PC-9 (cell line): ENCODE data around the gene VLDLR. TPM values are rescaled to one million over a fixed set of nuclear protein-coding genes. Genes with fewer than 3 reads are reported as not detected.

Experiments used
- BruUV-seq: library from RNA; stranded (reverse); fragments of 400-500 nt; replicated peaks from 2 replicates; lab custom pipeline; 2021; lab: Mats Ljungman, UMichigan
- CTCF ChIA-PET: fragments of 300-600 bp; sonication (Branson Sonifier 250); formaldehyde crosslinking; loops from one replicate; lab custom pipeline; 2022; ENCODE audit warnings: antibody characterized with exemption; lab: Charles Lee
- POLR2A ChIA-PET: fragments of 300-600 bp; sonication (Branson Sonifier 250); formaldehyde crosslinking; loops from one replicate; lab custom pipeline; 2022; ENCODE audit warnings: antibody characterized with exemption; ENCODE audit not compliant: unreplicated experiment; lab: Charles Lee
- DNase-seq, 2 experiments: peaks; one replicate each; pipeline versions ENCODE4 v3.0.0 to v3.0.0-alpha.2; 2015 to 2022; ENCODE audit warnings: mixed read lengths in 1 of 2
- H2AFZ ChIP-seq: fragments of 200-600 bp; sonication (generic); 2 replicates; pipeline ENCODE4 v1.8.1; 2017; ENCODE audit warnings: antibody characterized with exemption
- H3F3A ChIP-seq: fragments of 200-600 bp; sonication (generic); 2 replicates; pipeline ENCODE4 v1.8.1; 2017; ENCODE audit warnings: antibody characterized with exemption, mild to moderate bottlenecking, low read depth; ENCODE audit not compliant: insufficient read depth
- H3K27ac ChIP-seq: fragments of 200-600 bp; sonication (generic); 2 replicates; pipeline ENCODE4 v1.6.1; 2016; ENCODE audit warnings: mixed run types
- H3K27me3 ChIP-seq: fragments of 200-600 bp; sonication (generic); 2 replicates; pipeline ENCODE4 v1.6.1; 2016; ENCODE audit warnings: low read depth, mixed run types; ENCODE audit not compliant: insufficient read depth
- H3K36me3 ChIP-seq: fragments of 200-600 bp; sonication (generic); 2 replicates; pipeline ENCODE4 v1.6.1; 2016; ENCODE audit warnings: low read depth, mixed run types
- H3K4me1 ChIP-seq: fragments of 200-600 bp; sonication (generic); replicated peaks from 2 replicates; pipeline ENCODE4 v1.6.1; 2016; ENCODE audit warnings: mixed run types; ENCODE audit not compliant: insufficient read depth
- H3K4me2 ChIP-seq: fragments of 200-600 bp; sonication (generic); 2 replicates; pipeline ENCODE4 v1.6.1; 2017; ENCODE audit warnings: mixed run types
- H3K4me3 ChIP-seq: fragments of 200-600 bp; sonication (generic); 2 replicates; pipeline ENCODE4 v1.6.1; 2016; ENCODE audit warnings: mixed run types
- H3K79me2 ChIP-seq: fragments of 200-600 bp; sonication (generic); 2 replicates; pipeline ENCODE4 v1.6.1; 2017; ENCODE audit warnings: low read depth, mixed run types
- H3K9me2 ChIP-seq: fragments of 200-600 bp; sonication (generic); 2 replicates; pipeline ENCODE4 v1.8.1; 2017; ENCODE audit warnings: mild to moderate bottlenecking; ENCODE audit not compliant: insufficient read depth
- H3K9me3 ChIP-seq: fragments of 200-600 bp; sonication (generic); 2 replicates; pipeline ENCODE4 v1.8.1; 2016; ENCODE audit warnings: low read depth; ENCODE audit not compliant: insufficient read depth
- H4K20me1 ChIP-seq: fragments of 200-600 bp; sonication (generic); 2 replicates; pipeline ENCODE4 v1.8.1; 2017; ENCODE audit not compliant: insufficient read depth
- EZH2 ChIP-seq: fragments of 200-600 bp; sonication (generic); IDR thresholded peaks from 2 replicates; pipeline ENCODE4 v1.8.0; 2017; ENCODE audit warnings: antibody characterized with exemption, low read depth
- intact Hi-C: fragments of 100-400 bp; cut with micrococcal nuclease; formaldehyde crosslinking; loops from one replicate; pipeline ENCODE4 v1.10.0; 2022; ENCODE audit not compliant: unreplicated experiment
- total RNA-seq: library from RNA; stranded (reverse); gene quantifications from 2 replicates; pipeline ENCODE4 v1.2.3, GENCODE V29; 2021
- TF ChIP-seq, protein P1 (sequence below): fragments of 200-600 bp; sonication (generic); conservative IDR thresholded peaks from 2 replicates; pipeline ENCODE4 v1.6.1; 2017; ENCODE audit warnings: mixed run types, antibody characterized with exemption, mild to moderate bottlenecking, moderate library complexity

The VLDLR gene
- total RNA-seq, 1 experiment from 2014 or later = 8.1 TPM

DNA sequence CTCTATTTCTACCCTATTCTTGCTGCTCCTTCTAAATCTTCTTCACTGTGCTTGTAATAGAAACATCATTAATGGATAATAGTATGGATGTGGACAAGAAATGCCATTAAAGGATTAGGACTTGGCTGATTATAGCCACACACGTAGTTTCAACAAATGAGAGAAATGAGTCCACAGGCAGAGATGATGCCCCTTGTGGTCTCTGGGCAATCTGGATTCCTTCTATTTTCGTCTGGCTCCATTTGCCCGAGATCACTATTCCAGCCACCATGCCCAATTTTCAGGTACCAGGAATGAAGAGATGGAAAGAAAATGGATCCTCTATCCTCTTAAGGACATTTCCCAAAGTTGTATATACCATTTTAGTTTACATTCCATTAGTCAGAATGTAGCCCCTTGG is 13.2 kb downstream of the VLDLR start:
- H3K4me1 ChIP-seq = no peaks in the 10 kb centered on the region
- no TSS peak for BruUV-seq

DNA sequence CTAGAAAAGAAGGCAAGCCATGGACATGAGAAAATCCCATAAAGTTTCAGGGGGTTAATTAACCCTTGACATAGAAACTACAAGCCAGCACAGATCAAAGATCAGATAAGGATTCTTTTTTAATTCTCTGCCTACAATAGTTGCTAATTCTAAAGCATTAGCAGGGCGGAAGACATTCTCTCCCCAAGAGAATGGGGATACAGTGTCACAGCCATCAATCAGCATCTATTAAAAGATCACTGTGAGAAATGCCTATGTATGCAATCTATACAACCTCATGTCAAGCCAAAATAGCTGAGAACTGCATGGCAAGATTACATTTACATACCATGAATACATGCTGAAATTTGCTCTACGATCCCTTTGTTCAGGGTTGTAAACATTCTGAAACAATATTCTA is 14.3 kb downstream of the VLDLR start:
- intact Hi-C loops = no loop called here
- POLR2A ChIA-PET = no interaction called here

More for the DNA sequence above, 13.2 kb downstream of the VLDLR start:
- ChIA-PET POLR2A (no interaction called here), CTCF (no interaction called here)
- Histone ChIP-seq H3K36me3 (peaks cover 3% of the 10 kb centered on the region; the same call in 1 of the 2 replicates), H3K4me2 (no peak overlapping the region), H4K20me1 (no peaks in the 10 kb centered on the region), H3K4me3 (no peak overlapping the region), H3K27me3 (no peaks in the 10 kb centered on the region), H3K27ac (no peak overlapping the region), H2AFZ (no peak overlapping the region), H3K9me2 (no peaks in the 10 kb centered on the region), H3F3A (no peaks in the 10 kb centered on the region), H3K79me2 (no peaks in the 10 kb centered on the region), H3K9me3 (no peaks in the 10 kb centered on the region)
- no peak for TF ChIP-seq EZH2
- TF ChIP-seq, protein P1, sequence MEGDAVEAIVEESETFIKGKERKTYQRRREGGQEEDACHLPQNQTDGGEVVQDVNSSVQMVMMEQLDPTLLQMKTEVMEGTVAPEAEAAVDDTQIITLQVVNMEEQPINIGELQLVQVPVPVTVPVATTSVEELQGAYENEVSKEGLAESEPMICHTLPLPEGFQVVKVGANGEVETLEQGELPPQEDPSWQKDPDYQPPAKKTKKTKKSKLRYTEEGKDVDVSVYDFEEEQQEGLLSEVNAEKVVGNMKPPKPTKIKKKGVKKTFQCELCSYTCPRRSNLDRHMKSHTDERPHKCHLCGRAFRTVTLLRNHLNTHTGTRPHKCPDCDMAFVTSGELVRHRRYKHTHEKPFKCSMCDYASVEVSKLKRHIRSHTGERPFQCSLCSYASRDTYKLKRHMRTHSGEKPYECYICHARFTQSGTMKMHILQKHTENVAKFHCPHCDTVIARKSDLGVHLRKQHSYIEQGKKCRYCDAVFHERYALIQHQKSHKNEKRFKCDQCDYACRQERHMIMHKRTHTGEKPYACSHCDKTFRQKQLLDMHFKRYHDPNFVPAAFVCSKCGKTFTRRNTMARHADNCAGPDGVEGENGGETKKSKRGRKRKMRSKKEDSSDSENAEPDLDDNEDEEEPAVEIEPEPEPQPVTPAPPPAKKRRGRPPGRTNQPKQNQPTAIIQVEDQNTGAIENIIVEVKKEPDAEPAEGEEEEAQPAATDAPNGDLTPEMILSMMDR = no peak
- intact Hi-C loops = no loop called here
- DNase-seq = no peak

DNA sequence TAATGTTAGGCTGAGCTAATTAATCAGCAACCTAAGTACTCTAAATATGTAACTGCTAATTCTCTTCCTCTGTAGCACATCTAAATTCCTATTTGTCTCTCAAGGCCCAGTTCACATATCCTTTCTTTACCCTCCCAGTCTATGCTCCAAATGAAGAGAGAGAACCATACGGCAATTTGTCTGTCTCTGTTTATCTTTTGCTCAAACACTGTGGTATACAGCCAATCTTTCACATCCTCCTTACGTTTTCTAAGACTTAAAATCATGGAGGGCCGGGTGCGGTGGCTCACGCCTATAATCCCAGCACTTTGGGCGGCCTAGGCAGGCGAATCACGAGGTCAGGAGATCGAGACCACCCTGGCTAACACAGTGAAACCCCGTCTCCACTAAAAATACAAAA is 15.8 kb downstream of the VLDLR start:
- DNase-seq = no peak
- POLR2A ChIA-PET = no interaction called here
- H3K4me2 ChIP-seq = no peak overlapping the region
- no TSS peak for BruUV-seq
- no peaks in the 10 kb centered on the region for H3K27me3 ChIP-seq
- H4K20me1 ChIP-seq = no peaks in the 10 kb centered on the region
- TF ChIP-seq EZH2 = no peak
- TF ChIP-seq, protein P1 = no peak
- no peak overlapping the region for H2AFZ ChIP-seq
- H3F3A ChIP-seq = no peaks in the 10 kb centered on the region
- peaks cover 7% of the 10 kb centered on the region; the same call in 1 of the 2 replicates for H3K36me3 ChIP-seq
- CTCF ChIA-PET = no interaction called here
- H3K27ac ChIP-seq = no peak overlapping the region
- H3K9me3 ChIP-seq = no peaks in the 10 kb centered on the region
- no peaks in the 10 kb centered on the region for H3K4me1 ChIP-seq
- no peaks in the 10 kb centered on the region for H3K9me2 ChIP-seq
- H3K4me3 ChIP-seq = no peak overlapping the region
- intact Hi-C loops = no loop called here
- H3K79me2 ChIP-seq = no peaks in the 10 kb centered on the region

More for the DNA sequence above, 14.3 kb downstream of the VLDLR start:
- no peak overlapping the region for H2AFZ ChIP-seq
- H3F3A ChIP-seq = no peaks in the 10 kb centered on the region
- H3K4me1 ChIP-seq = no peaks in the 10 kb centered on the region
- no peak for DNase-seq
- no peaks in the 10 kb centered on the region for H4K20me1 ChIP-seq
- H3K9me2 ChIP-seq = no peaks in the 10 kb centered on the region
- no peaks in the 10 kb centered on the region for H3K9me3 ChIP-seq
- no peak overlapping the region for H3K27ac ChIP-seq
- H3K4me2 ChIP-seq = no peak overlapping the region
- H3K4me3 ChIP-seq = no peak overlapping the region
- no peaks in the 10 kb centered on the region for H3K27me3 ChIP-seq
- CTCF ChIA-PET = no interaction called here
- TF ChIP-seq EZH2 = no peak
- TF ChIP-seq, protein P1 = no peak
- H3K36me3 ChIP-seq = peaks cover 7% of the 10 kb centered on the region; the same call in 1 of the 2 replicates
- no TSS peak for BruUV-seq
- no peaks in the 10 kb centered on the region for H3K79me2 ChIP-seq
